Lower leg skin (tissue), 3 donors: ENCODE measurements around the gene PTGES.

Experiments used
- POLR2A ChIP-seq, 2 donors: fragments of 450-650 bp; IDR thresholded peaks; one replicate each; pipeline ENCODE4 v1.6.1; 2016 to 2017; ENCODE audit warnings: antibody characterized with exemption in 2 of 2, mild to moderate bottlenecking in 1 of 2, moderate library complexity in 1 of 2
- TF ChIP-seq, protein P1 (sequence below), 3 donors: fragments of 450-650 bp; IDR thresholded peaks; one replicate each; pipeline ENCODE4 v1.5.1; 2016; ENCODE audit warnings: antibody characterized with exemption in 3 of 3, mild to moderate bottlenecking in 3 of 3, moderate library complexity in 2 of 3

GRCh38 chr9:129736334-129736733 lies 16.5 kb downstream of the PTGES start:
- TF ChIP-seq, protein P1, sequence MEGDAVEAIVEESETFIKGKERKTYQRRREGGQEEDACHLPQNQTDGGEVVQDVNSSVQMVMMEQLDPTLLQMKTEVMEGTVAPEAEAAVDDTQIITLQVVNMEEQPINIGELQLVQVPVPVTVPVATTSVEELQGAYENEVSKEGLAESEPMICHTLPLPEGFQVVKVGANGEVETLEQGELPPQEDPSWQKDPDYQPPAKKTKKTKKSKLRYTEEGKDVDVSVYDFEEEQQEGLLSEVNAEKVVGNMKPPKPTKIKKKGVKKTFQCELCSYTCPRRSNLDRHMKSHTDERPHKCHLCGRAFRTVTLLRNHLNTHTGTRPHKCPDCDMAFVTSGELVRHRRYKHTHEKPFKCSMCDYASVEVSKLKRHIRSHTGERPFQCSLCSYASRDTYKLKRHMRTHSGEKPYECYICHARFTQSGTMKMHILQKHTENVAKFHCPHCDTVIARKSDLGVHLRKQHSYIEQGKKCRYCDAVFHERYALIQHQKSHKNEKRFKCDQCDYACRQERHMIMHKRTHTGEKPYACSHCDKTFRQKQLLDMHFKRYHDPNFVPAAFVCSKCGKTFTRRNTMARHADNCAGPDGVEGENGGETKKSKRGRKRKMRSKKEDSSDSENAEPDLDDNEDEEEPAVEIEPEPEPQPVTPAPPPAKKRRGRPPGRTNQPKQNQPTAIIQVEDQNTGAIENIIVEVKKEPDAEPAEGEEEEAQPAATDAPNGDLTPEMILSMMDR (IDR thresholded peaks at IDR 0.05) = no peak
- no peak for TF ChIP-seq POLR2A (IDR thresholded peaks at IDR 0.05)
